ENCODE data around the gene FGD6. TPM values are rescaled to one million over a fixed set of nuclear protein-coding genes. Genes with fewer than 3 reads are reported as not detected.

FGD6 gene
- total RNA-seq, 1 experiment from 2014 or later = 28.3 TPM

GRCh38 chr12:95231190-95231589 lies 13.9 kb upstream of the FGD6 start:
- H3K4me3 ChIP-seq (ENCODE audit: low read depth in 2 of 2, low read length in 2 of 2) = no peak overlapping the region
- TF ChIP-seq POLR2AphosphoS5 (IDR thresholded peaks at IDR 0.05; ENCODE audit: low read depth, low read length) = no peak
- no peak for TF ChIP-seq TCF7L2 (IDR thresholded peaks at IDR 0.05; ENCODE audit: low read depth, low read length)
- no peak for TF ChIP-seq CTCF (IDR thresholded peaks at IDR 0.05)
- TF ChIP-seq REST (IDR thresholded peaks at IDR 0.05; ENCODE audit: insufficient read depth in 1 of 2, low read depth in 2 of 2, low read length in 1 of 2) = no peak
- TF ChIP-seq SIN3A (IDR thresholded peaks at IDR 0.05; ENCODE audit: borderline replicate concordance, insufficient read depth, low read depth, low read length) = no peak
- ATAC-seq = no peak
- H3K27ac ChIP-seq (ENCODE audit: low read length) = no peak overlapping the region
- intact Hi-C loops (cut with micrococcal nuclease; ENCODE audit: unreplicated experiment) = no loop called here
- no peaks in the 10 kb centered on the region for H3K9me3 ChIP-seq (ENCODE audit: control insufficient read depth, insufficient read depth, low read depth, low read length)
- no peaks in the 10 kb centered on the region for H3K27me3 ChIP-seq (ENCODE audit: control insufficient read depth, insufficient read depth, low read length)
- H3K4me1 ChIP-seq (ENCODE audit: control insufficient read depth, insufficient read depth, low read length) = peaks cover 11% of the 10 kb centered on the region
- H3K36me3 ChIP-seq (ENCODE audit: control insufficient read depth, insufficient read depth, low read length) = no peaks in the 10 kb centered on the region
- no peak for DNase-seq (ENCODE audit: low read depth, low spot score)
- CTCF ChIA-PET = no interaction called here
- in situ Hi-C loops (cut with HindIII; ENCODE audit: low pct_unique_long_range_greater_than_20kb, low sequenced_read_pairs) = no loop called here
- POLR2A ChIA-PET = no interaction called here
- TSS peak; percentile 5 for BruUV-seq (replicated peaks)

- TF ChIP-seq REST (IDR thresholded peaks at IDR 0.05; ENCODE audit: insufficient read depth in 1 of 2, low read depth in 2 of 2, low read length in 1 of 2) (no peak), CTCF (IDR thresholded peaks at IDR 0.05) (no peak), POLR2AphosphoS5 (IDR thresholded peaks at IDR 0.05; ENCODE audit: low read depth, low read length) (no peak), SIN3A (IDR thresholded peaks at IDR 0.05; ENCODE audit: borderline replicate concordance, insufficient read depth, low read depth, low read length) (no peak), TCF7L2 (IDR thresholded peaks at IDR 0.05; ENCODE audit: low read depth, low read length) (no peak)
- no peak for ATAC-seq
- in situ Hi-C loops (cut with HindIII; ENCODE audit: low pct_unique_long_range_greater_than_20kb, low sequenced_read_pairs) (no loop called here), intact Hi-C loops (cut with micrococcal nuclease; ENCODE audit: unreplicated experiment) (no loop called here)
- CTCF ChIA-PET = no interaction called here
- Histone ChIP-seq H3K36me3 (ENCODE audit: control insufficient read depth, insufficient read depth, low read length) (no peaks in the 10 kb centered on the region), H3K4me3 (ENCODE audit: low read depth in 2 of 2, low read length in 2 of 2) (no peak overlapping the region), H3K9me3 (ENCODE audit: control insufficient read depth, insufficient read depth, low read depth, low read length) (no peaks in the 10 kb centered on the region), H3K27ac (ENCODE audit: low read length) (no peak overlapping the region; the same call in 1 of the 2 replicates), H3K27me3 (ENCODE audit: control insufficient read depth, insufficient read depth, low read length) (no peaks in the 10 kb centered on the region), H3K4me1 (ENCODE audit: control insufficient read depth, insufficient read depth, low read length) (peaks cover 11% of the 10 kb centered on the region)
- no peak for DNase-seq (ENCODE audit: low read depth, low spot score)
- BruUV-seq (replicated peaks) = no TSS peak
- POLR2A ChIA-PET = no interaction called here
These were observed 13.0 kb upstream of the FGD6 start for GRCh38 chr12:95230313-95230712.

Measured in Panc1 (cell line).